IPS-20b (cell line): Measurements from ENCODE around the gene GSTT2B.
"Not testable (repeated sequence)": the region's sequence is repeated elsewhere in the genome, so short reads cannot be mapped to it uniquely, and the experiment has no call there.

Source experiments
- H3K27ac ChIP-seq: one replicate; pipeline ENCODE4 v1.5.1; 2013; ENCODE audit warnings: low read length
- H3K27me3 ChIP-seq: 2 replicates; pipeline ENCODE4 v1.6.1; 2013; ENCODE audit warnings: mild to moderate bottlenecking, low read length, inconsistent platforms; ENCODE audit not compliant: insufficient read depth
- H3K36me3 ChIP-seq: 2 replicates; pipeline ENCODE4 v1.6.1; 2013; ENCODE audit warnings: low read depth, mild to moderate bottlenecking, inconsistent platforms, low read length, moderate library complexity; ENCODE audit not compliant: insufficient read depth
- H3K4me1 ChIP-seq: 2 replicates; pipeline ENCODE4 v1.6.1; 2013; ENCODE audit warnings: mild to moderate bottlenecking, control low read depth, inconsistent platforms, low read length, moderate library complexity; ENCODE audit not compliant: insufficient read depth
- H3K4me3 ChIP-seq: 2 replicates; pipeline ENCODE4 v1.5.1; 2013; ENCODE audit warnings: mild to moderate bottlenecking, low read length, inconsistent platforms
- H3K9ac ChIP-seq: 2 replicates; pipeline ENCODE4 v1.6.1; 2013; ENCODE audit warnings: low read depth, mild to moderate bottlenecking, inconsistent platforms, low read length, moderate library complexity
- H3K9me3 ChIP-seq: 2 replicates; pipeline ENCODE4 v1.6.1; 2013; ENCODE audit warnings: mild to moderate bottlenecking, low read depth, low read length, inconsistent platforms; ENCODE audit not compliant: insufficient read depth

GSTT2B gene

DNA sequence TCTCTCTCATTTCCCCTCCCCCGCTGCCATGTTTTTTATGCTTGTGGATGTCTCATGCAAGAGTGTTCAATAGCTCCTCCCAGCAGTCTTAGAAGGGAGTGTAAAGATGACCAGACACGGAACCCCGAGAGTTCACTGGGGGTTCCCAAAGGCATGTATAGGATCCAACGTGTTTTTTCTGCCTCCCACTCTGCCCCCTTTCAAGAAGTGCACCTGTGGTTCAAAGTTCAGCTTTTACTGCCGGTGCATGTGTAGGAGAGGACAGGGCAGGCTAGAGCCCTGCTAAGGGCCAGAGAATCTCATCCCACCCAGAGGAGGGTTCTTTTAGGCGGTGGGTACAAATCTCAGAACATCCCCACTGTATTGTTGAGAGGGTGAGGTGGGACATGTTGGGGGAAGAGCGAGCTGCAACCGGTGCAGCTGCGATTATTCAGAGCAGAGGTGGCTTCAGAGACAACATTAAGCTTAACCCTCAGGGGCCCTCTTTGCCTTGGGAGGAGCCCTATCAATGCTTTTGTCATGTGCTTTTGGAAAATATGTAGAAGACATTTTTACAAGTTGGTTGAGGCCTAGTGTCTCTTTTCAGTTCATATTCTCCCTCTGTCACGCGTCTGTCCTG, 52.3 kb downstream of the GSTT2B start:
- Histone ChIP-seq H3K36me3 (no peaks in the 10 kb centered on the region), H3K9me3 (no peaks in the 10 kb centered on the region), H3K9ac (no peak overlapping the region), H3K27ac (no peak overlapping the region), H3K4me3 (no peak overlapping the region), H3K27me3 (peaks cover 17% of the 10 kb centered on the region; the same call in 1 of the 2 replicates), H3K4me1 (peaks cover 16% of the 10 kb centered on the region; the same call in 1 of the 2 replicates)

DNA sequence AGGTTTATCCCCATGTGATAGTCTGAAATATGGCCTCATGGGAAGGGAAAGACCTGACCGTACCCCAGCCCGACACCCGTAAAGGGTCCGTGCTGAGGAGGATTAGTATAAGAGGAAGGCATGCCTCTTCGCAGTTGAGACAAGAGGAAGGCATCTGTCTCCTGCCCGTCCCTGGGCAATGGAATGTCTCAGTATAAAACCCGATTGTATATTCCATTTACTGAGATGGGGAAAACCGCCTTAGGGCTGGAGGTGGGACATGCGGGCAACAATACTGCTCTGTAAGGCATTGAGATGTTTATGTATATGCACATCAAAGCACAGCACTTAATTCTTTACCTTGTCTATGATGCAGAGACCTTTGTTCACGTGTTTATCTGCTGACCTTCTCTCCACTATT, 53.6 kb downstream of the GSTT2B start:
- H3K4me1 ChIP-seq = peaks cover 11% of the 10 kb centered on the region; the same call in 1 of the 2 replicates
- H3K9ac ChIP-seq, H3K36me3 ChIP-seq, H3K27ac ChIP-seq, H3K9me3 ChIP-seq, H3K4me3 ChIP-seq: not testable (repeated sequence)
- peaks cover 17% of the 10 kb centered on the region; the same call in 1 of the 2 replicates for H3K27me3 ChIP-seq
